ENCODE results near the gene GJE1. TPM values are rescaled to one million over a fixed set of nuclear protein-coding genes. Genes with fewer than 3 reads are reported as not detected.

GJE1 gene
- total RNA-seq, 4 donors from 2014 or later: not detected

DNA sequence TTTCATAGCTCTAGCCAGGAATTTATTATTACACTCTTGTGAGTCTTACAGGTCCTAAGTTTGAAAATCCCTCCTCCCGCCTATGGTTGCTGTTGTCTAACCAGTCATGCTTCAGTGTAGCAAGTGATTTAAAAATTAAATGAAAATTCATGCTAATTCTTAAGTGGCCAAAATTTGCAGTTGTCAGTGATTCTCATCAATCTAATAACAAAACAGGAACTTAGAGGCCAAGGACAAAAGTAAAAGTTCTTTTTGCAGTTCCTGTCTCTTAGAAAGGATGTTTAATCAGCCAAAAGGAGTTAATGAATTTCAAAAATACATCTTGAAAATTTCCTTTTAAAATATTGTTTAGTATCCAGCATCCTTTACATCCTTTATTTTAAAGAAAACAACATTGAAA lies 50.6 kb downstream of the GJE1 start:
- no peak overlapping the region for H3K4me3 ChIP-seq (ENCODE audit: low read depth, poor library complexity, severe bottlenecking)
- TF ChIP-seq, protein P1, sequence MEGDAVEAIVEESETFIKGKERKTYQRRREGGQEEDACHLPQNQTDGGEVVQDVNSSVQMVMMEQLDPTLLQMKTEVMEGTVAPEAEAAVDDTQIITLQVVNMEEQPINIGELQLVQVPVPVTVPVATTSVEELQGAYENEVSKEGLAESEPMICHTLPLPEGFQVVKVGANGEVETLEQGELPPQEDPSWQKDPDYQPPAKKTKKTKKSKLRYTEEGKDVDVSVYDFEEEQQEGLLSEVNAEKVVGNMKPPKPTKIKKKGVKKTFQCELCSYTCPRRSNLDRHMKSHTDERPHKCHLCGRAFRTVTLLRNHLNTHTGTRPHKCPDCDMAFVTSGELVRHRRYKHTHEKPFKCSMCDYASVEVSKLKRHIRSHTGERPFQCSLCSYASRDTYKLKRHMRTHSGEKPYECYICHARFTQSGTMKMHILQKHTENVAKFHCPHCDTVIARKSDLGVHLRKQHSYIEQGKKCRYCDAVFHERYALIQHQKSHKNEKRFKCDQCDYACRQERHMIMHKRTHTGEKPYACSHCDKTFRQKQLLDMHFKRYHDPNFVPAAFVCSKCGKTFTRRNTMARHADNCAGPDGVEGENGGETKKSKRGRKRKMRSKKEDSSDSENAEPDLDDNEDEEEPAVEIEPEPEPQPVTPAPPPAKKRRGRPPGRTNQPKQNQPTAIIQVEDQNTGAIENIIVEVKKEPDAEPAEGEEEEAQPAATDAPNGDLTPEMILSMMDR (IDR thresholded peaks at IDR 0.05): no peak
- TF ChIP-seq POLR2A (IDR thresholded peaks at IDR 0.05): no peak
- DNase-seq (ENCODE audit: low spot score in 2 of 2): no peak
- WGBS, 2 donors: 94 to 97% methylated on average over 1 of the region's 1 CpG
- intact Hi-C loops (cut with DNase I; ENCODE audit: low total_unique reads): no loop called here

DNA sequence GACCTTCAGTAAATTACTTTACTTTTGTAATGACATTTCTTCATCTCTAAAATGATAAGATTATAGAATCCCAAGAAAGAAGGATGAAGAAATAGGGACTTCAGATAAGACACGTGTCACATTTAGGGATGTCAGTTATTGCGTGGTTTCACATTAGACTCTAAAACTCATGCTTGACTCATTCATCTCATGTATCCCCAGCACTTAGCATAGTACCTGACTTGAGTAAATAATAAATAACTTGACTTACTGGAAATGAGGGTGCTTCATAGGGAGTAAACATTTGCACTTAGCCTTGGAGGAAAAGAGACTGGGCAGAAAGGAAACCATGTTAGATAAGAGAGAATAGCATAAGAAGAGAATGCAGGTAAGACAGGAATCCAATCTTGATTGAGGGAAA lies 51.6 kb downstream of the GJE1 start:
- intact Hi-C loops (cut with DNase I; ENCODE audit: low total_unique reads): no loop called here
- 93 to 96% methylated on average over 2 of the region's 2 CpGs for WGBS, 2 donors

More for the DNA sequence above, 51.6 kb downstream of the GJE1 start:
- no peak for DNase-seq (ENCODE audit: low spot score in 2 of 2)
- H3K4me3 ChIP-seq (ENCODE audit: low read depth, poor library complexity, severe bottlenecking): no peak overlapping the region
- TF ChIP-seq, protein P1 (IDR thresholded peaks at IDR 0.05): no peak
- TF ChIP-seq POLR2A (IDR thresholded peaks at IDR 0.05): no peak

Other genes with a start within 250 kb of the GJE1 start
- not detected for gene NMBR, start 14.2 kb downstream of the GJE1 start, total RNA-seq
- gene VTA1, start 14.3 kb downstream of the GJE1 start, total RNA-seq: 10 to 100 TPM; 40.9 to 54.5 (median 49.5) TPM
- gene ADGRG6, start 169.1 kb downstream of the GJE1 start, total RNA-seq: 10 to 100 TPM; 41.8 to 54.8 (median 50.0) TPM